ENCODE results near the gene DNM3.

DNA sequence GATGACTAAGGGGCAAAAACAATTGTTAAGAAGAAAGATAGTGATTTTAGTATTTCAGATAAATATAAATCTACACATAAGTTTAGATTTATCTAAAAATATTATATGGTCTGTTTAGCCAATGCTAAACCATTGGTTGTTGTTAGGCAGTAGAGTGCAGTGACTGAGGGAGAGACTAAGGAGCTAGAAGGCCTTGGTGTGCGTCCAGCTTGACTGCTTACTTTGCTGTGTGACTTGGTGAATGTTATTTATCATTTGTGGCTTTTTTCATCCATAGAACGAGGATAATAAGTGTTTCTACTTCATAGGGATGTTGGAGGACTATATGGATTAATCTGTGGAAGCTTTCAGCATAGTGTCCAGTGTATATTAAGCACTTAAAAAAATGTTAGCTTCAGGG, 314.5 kb downstream of the DNM3 start:
- TF ChIP-seq WRNIP1 (IDR thresholded peaks at IDR 0.05; ENCODE audit: borderline replicate concordance, low read depth, low read length) (no peak), YY1 (IDR thresholded peaks at IDR 0.05; ENCODE audit: low read depth, low read length) (no peak), RUNX3 (IDR thresholded peaks at IDR 0.05; ENCODE audit: low read length) (no peak), DPF2 (IDR thresholded peaks at IDR 0.05) (no peak), SMARCA5 (IDR thresholded peaks at IDR 0.05) (no peak), SP1 (IDR thresholded peaks at IDR 0.05; ENCODE audit: low read depth, low read length) (no peak), BACH1 (IDR thresholded peaks at IDR 0.05; ENCODE audit: borderline replicate concordance) (no peak), RFX5 (IDR thresholded peaks at IDR 0.05; ENCODE audit: low read depth, low read length) (no peak), CHD2 (IDR thresholded peaks at IDR 0.05; ENCODE audit: borderline replicate concordance, low read depth, low read length) (no peak), SIN3A (IDR thresholded peaks at IDR 0.05; ENCODE audit: low read depth, low read length) (no peak), JUND (IDR thresholded peaks at IDR 0.05; ENCODE audit: low read depth, low read length) (no peak), EZH2 (IDR thresholded peaks at IDR 0.05; ENCODE audit: borderline replicate concordance, control insufficient read depth, low read depth, low read length) (no peak), TBL1XR1 (IDR thresholded peaks at IDR 0.05; ENCODE audit: low read depth, low read length) (no peak)
- TF ChIP-seq, protein P1, sequence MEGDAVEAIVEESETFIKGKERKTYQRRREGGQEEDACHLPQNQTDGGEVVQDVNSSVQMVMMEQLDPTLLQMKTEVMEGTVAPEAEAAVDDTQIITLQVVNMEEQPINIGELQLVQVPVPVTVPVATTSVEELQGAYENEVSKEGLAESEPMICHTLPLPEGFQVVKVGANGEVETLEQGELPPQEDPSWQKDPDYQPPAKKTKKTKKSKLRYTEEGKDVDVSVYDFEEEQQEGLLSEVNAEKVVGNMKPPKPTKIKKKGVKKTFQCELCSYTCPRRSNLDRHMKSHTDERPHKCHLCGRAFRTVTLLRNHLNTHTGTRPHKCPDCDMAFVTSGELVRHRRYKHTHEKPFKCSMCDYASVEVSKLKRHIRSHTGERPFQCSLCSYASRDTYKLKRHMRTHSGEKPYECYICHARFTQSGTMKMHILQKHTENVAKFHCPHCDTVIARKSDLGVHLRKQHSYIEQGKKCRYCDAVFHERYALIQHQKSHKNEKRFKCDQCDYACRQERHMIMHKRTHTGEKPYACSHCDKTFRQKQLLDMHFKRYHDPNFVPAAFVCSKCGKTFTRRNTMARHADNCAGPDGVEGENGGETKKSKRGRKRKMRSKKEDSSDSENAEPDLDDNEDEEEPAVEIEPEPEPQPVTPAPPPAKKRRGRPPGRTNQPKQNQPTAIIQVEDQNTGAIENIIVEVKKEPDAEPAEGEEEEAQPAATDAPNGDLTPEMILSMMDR (IDR thresholded peaks at IDR 0.05 in 2 of 3, conservative IDR thresholded peaks at IDR 0.05 in 1 of 3; ENCODE audit: control insufficient read depth in 2 of 3, extremely low read depth in 1 of 3, insufficient read depth in 1 of 3, low read depth in 3 of 3, low read length in 3 of 3), result no peak

All from GM12878 (cell line).